Heart right ventricle (tissue), 16 donors: ENCODE measurements around the gene HAS3. TPM values are rescaled to one million over a fixed set of nuclear protein-coding genes. Genes with fewer than 3 reads are reported as not detected.

Source experiments
- ATAC-seq, 8 donors: fragments of 200-7000 bp; cut with Tn5 transposase; one replicate each; pipeline ENCODE4 v1.9.1; 2020; ENCODE audit warnings: mild to moderate bottlenecking in 8 of 8, moderate library complexity in 8 of 8, moderate number of reproducible peaks in 1 of 8
- DNase-seq, 2 donors: peaks; one replicate each; pipeline ENCODE4 v3.0.0-alpha.2; 2020
- H3K27ac ChIP-seq, 10 donors: fragments of 200-600 bp; sonication (generic) in 2 of 10; one replicate each; pipeline versions ENCODE4 v1.5.0 to v1.8.0; 2020 to 2022; ENCODE audit warnings: mild to moderate bottlenecking in 3 of 10
- H3K27me3 ChIP-seq, 7 donors: fragments of 200-600 bp; one replicate each; pipeline ENCODE4 v1.8.0; 2021 to 2022; ENCODE audit warnings: mild to moderate bottlenecking in 2 of 7
- H3K36me3 ChIP-seq, 9 donors: fragments of 200-600 bp; sonication (generic) in 1 of 9; one replicate each; pipeline versions ENCODE4 v1.5.0 to v1.8.0; 2020 to 2022; ENCODE audit warnings: mild to moderate bottlenecking in 2 of 9
- H3K4me1 ChIP-seq, 9 donors: fragments of 200-600 bp; sonication (generic) in 1 of 9; one replicate each; pipeline versions ENCODE4 v1.5.0 to v1.8.0; 2020 to 2022; ENCODE audit warnings: mild to moderate bottlenecking in 4 of 9
- H3K4me3 ChIP-seq, 10 donors: fragments of 200-600 bp; sonication (generic) in 2 of 10; one replicate each; pipeline versions ENCODE4 v1.5.0 to v1.8.0; 2020 to 2022; ENCODE audit warnings: mild to moderate bottlenecking in 7 of 10, moderate library complexity in 2 of 10
- H3K9me3 ChIP-seq, 11 donors: fragments of 200-600 bp in 10 of 11; sonication (generic) in 2 of 11; one replicate each; pipeline versions ENCODE4 v1.5.0 to v1.8.0; 2013 to 2022; ENCODE audit warnings: mild to moderate bottlenecking in 2 of 11, control low read depth in 1 of 11, moderate library complexity in 1 of 11
- WGBS, 2 donors: extraction: QIAGEN DNeasy Blood & Tissue Kit; methylation state at CpG; one replicate each; pipeline ENCODE4 v1.1.7; 2013; ENCODE audit warnings: inconsistent platforms in 1 of 2; 5-methylcytosine and 5-hydroxymethylcytosine counted together
- intact Hi-C, 10 donors: fragments of 100-400 bp; cut with DNase I; formaldehyde crosslinking; loops; one replicate each; pipeline versions ENCODE4 v1.11.1 to v1.14.2; 2022
- polyA plus RNA-seq, 2 donors: library from polyadenylated mRNA; stranded (reverse); fragments of 200-250 nt; gene quantifications; one replicate each; pipeline ENCODE4 v1.2.3, GENCODE V29; 2013
- total RNA-seq, 10 donors: library from RNA; stranded (reverse); fragmentation: NEBNext Ultra II Directional in 3 of 10; extraction: Animal tissue kit (Norgen Biotek cat#: 25700) in 3 of 10; gene quantifications; one replicate each; pipeline versions ENCODE4 v1.2.1 to v1.2.4, GENCODE V29; 2021 to 2023
- TF ChIP-seq, protein P1 (sequence below), 9 donors: fragments of 200-600 bp; sonication (generic) in 2 of 9; IDR thresholded peaks; one replicate each; pipeline versions ENCODE4 v1.5.0 to v1.8.0; 2021 to 2022; ENCODE audit warnings: antibody characterized with exemption in 9 of 9, mild to moderate bottlenecking in 5 of 9, moderate library complexity in 1 of 9
- donor health status: Arrhythmogenic right ventricular cardiomyopathy.
- donor health status: ischemic (EF 13 %, LVEDD 7.1; RV severe dilation, severe dysfunction).
- donor health status: healthy with polysubstance abuse.
- donor health status: DM: no; HTN: yes; CAD: no.
- donor health status: DM: no; HTN: no; CAD: no.
- donor health status: ischemic (EF 25% LVEDD 6.9; RV normal size, moderate dysfunction).
- donor health status: ischemic (EF 25% LVEDD 5.7; RV mildly dilated, moderate dysfunction).
- donor health status: healthy.
- donor health status: DM: yes; HTN: yes; CAD: no.
- donor health status: Ischemic cardiomyopathy.
- donor health status: ischemic (EF 35%, LVEDD 5.7; RV mildly dilated, moderate dysfunction).
- donor health status: nonischemic (EF 11% LVEDD 7.7; RV severe dilation, severe dysfunction).
- donor health status: DM: yes; HTN: yes; CAD: no.
- donor health status: PGD.
- donor health status: ischemic (EF 29% LVEDD 5.4; RV normal size, mild dysfunction).
- donor health status: nonischemic (EF 23%, LVEDD 6.1; RV moderate dilation, normal function).

The HAS3 gene
- total and polyA plus RNA-seq, 12 donors, result 0.15 to 1.8 (median 0.38) TPM

DNA sequence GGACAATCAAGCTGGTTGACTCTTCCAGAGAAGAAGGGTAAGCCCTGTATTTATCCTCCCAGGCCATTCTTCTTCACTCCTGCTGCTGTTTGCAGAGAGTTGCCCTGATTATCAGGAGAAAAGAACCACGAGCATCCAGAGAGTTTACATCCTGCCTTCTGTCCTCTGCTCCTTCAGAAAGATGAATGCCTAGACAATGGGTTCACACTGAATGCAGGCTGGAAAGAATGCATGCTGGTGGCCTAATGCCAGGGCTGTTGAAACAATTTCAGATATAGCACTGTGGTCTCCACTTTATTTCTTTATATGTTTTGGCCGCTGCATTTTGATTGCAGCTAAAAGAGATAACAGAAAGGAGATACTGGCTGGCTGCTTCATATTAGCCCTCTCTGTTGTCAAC, 21.2 kb upstream of the HAS3 start:
- DNase-seq (no peak), ATAC-seq (peak in 1 of 8 donors; percentile 37)
- peaks cover 0 to 26% (median 8%) of the 10 kb centered on the region in 9 donors for H3K4me1 ChIP-seq
- no peak overlapping the region for H3K4me3 ChIP-seq
- WGBS, 2 donors, result 17 to 30% methylated on average over 2 of the region's 2 CpGs
- no peaks in the 10 kb centered on the region for H3K27me3 ChIP-seq
- TF ChIP-seq, protein P1, sequence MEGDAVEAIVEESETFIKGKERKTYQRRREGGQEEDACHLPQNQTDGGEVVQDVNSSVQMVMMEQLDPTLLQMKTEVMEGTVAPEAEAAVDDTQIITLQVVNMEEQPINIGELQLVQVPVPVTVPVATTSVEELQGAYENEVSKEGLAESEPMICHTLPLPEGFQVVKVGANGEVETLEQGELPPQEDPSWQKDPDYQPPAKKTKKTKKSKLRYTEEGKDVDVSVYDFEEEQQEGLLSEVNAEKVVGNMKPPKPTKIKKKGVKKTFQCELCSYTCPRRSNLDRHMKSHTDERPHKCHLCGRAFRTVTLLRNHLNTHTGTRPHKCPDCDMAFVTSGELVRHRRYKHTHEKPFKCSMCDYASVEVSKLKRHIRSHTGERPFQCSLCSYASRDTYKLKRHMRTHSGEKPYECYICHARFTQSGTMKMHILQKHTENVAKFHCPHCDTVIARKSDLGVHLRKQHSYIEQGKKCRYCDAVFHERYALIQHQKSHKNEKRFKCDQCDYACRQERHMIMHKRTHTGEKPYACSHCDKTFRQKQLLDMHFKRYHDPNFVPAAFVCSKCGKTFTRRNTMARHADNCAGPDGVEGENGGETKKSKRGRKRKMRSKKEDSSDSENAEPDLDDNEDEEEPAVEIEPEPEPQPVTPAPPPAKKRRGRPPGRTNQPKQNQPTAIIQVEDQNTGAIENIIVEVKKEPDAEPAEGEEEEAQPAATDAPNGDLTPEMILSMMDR (IDR thresholded peaks at IDR 0.05), result no peak
- H3K27ac ChIP-seq, result no peak overlapping the region
- H3K36me3 ChIP-seq, result peaks cover 0 to 20% (median 0%) of the 10 kb centered on the region in 9 donors
- intact Hi-C loops, result loop anchor here in 1 of 10 donors (10.0 kb wide), 1 partner anchor 109 kb away; no protein-coding TSS in a partner anchor
- H3K9me3 ChIP-seq, result no peaks in the 10 kb centered on the region

GRCh38 chr16:69085032-69085695, 20.3 kb upstream of the HAS3 start:
- Histone ChIP-seq H3K9me3 (no peaks in the 10 kb centered on the region), H3K4me3 (no peak overlapping the region), H3K27me3 (no peaks in the 10 kb centered on the region), H3K27ac (no peak overlapping the region), H3K4me1 (peaks cover 0 to 34% (median 15%) of the 10 kb centered on the region in 9 donors), H3K36me3 (peaks cover 0 to 20% (median 0%) of the 10 kb centered on the region in 9 donors)
- WGBS, 2 donors, result 89 to 90% methylated on average over 5 of the region's 5 CpGs
- ATAC-seq, result no peak
- no peak for DNase-seq
- TF ChIP-seq, protein P1 (IDR thresholded peaks at IDR 0.05), result no peak
- intact Hi-C loops, result loop anchor here in 1 of 10 donors (10.0 kb wide), 1 partner anchor 110 kb away; no protein-coding TSS in a partner anchor

GRCh38 chr16:69087161-69087581, 18.3 kb upstream of the HAS3 start:
- TF ChIP-seq, protein P1 (IDR thresholded peaks at IDR 0.05), result no peak
- 64 to 68% methylated on average over 3 of the region's 3 CpGs for WGBS, 2 donors
- ATAC-seq, result no peak
- peaks cover 0 to 20% (median 0%) of the 10 kb centered on the region in 9 donors for H3K36me3 ChIP-seq
- no peaks in the 10 kb centered on the region for H3K27me3 ChIP-seq
- no peak overlapping the region for H3K4me3 ChIP-seq
- H3K4me1 ChIP-seq, result peaks cover 0 to 38% (median 15%) of the 10 kb centered on the region in 9 donors
- no peak for DNase-seq
- no peaks in the 10 kb centered on the region for H3K9me3 ChIP-seq
- intact Hi-C loops, result loop anchor here in 1 of 10 donors (10.0 kb wide), 1 partner anchor 112 kb away; no protein-coding TSS in a partner anchor
- no peak overlapping the region for H3K27ac ChIP-seq

DNA sequence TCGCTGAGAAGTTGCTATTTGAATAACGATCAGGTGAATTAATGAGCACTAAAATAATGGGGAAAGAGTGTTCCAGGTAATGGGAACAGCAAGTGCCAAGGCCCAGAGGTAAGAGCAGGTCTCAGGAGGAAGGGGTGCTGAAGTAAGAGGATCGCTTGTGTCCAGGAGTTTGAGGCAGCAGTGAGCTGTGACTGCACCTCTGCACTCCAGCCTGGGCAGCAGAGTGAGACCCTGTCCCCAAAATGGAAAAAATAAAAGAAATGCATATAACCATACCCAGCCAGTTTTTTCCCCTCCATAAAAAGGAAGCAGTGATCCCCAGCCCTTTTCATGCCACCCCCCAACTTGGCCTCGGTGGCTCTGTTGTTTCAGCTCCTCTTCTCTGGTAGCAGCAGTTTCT, 16.8 kb upstream of the HAS3 start:
- Histone ChIP-seq H3K27me3 (no peaks in the 10 kb centered on the region), H3K9me3 (no peaks in the 10 kb centered on the region), H3K36me3 (peaks cover 0 to 16% (median 0%) of the 10 kb centered on the region in 9 donors), H3K4me3 (no peak overlapping the region), H3K27ac (peak overlapping the region in 1 of 10 donors; percentile 59), H3K4me1 (peaks cover 0 to 38% (median 15%) of the 10 kb centered on the region in 9 donors)
- TF ChIP-seq, protein P1 (IDR thresholded peaks at IDR 0.05), result no peak
- 83 to 90% methylated on average over 4 of the region's 4 CpGs for WGBS, 2 donors
- DNase-seq (no peak), ATAC-seq (no peak)
- intact Hi-C loops, result loop anchor here in 1 of 10 donors (10.0 kb wide), 1 partner anchor 114 kb away; no protein-coding TSS in a partner anchor
